Measurements from ENCODE around the gene NXT1. TPM values are rescaled to one million over a fixed set of nuclear protein-coding genes. Genes with fewer than 3 reads are reported as not detected.

NXT1 gene

Small RNA genes within 50 kb of the gene (small RNA-seq; reads per million reads assigned to genes)
- not detected for gene RNA5SP479 (ENCODE audit: insufficient read depth)
